ENCODE data around the gene PSMF1. TPM values are rescaled to one million over a fixed set of nuclear protein-coding genes. Genes with fewer than 3 reads are reported as not detected.

Gene PSMF1
- total RNA-seq, 5 donors from 2014 or later (not counting 1 experiment from before 2014, with no cell fraction given) = 106 to 142 (median 127) TPM

GRCh38 chr20:1125277-1125676, 6.9 kb downstream of the PSMF1 start:
- ChIA-PET POLR2A (interaction anchor here (0.5 to 0.9 kb wide), 3 partner anchors 11 to 292 kb away, joined by 3 to 8 read pairs (median 3); no protein-coding TSS in a partner anchor), CTCF (no interaction called here)
- H3K27ac Mint-ChIP-seq = no peak overlapping the region
- H3K4me1 Mint-ChIP-seq = peaks cover 57 to 66% (median 63%) of the 10 kb centered on the region in 3 donors
- WGBS (ENCODE audit: insufficient coverage) = 95% methylated on average over 6 of the region's 7 CpGs
- peaks cover 72% of the 10 kb centered on the region for H3K36me3 Mint-ChIP-seq
- ATAC-seq (replicated peaks in 1 of 4) = no peak
- no peak overlapping the region for H3K4me3 Mint-ChIP-seq
- Histone ChIP-seq H3K4me1 (ENCODE audit: control insufficient read depth in 1 of 2, extremely low read depth in 1 of 2, insufficient read depth in 2 of 2, low read length in 2 of 2) (peaks cover 17 to 27% of the 10 kb centered on the region in 2 experiments), H3K4me3 (ENCODE audit: control insufficient read depth in 1 of 2, extremely low read depth in 1 of 2, low read length in 1 of 2) (no peak overlapping the region), H3K9me3 (no peaks in the 10 kb centered on the region), H3K27me3 (replicated peaks in 1 of 2; ENCODE audit: control insufficient read depth in 2 of 2, extremely low read depth in 1 of 2, insufficient read depth in 2 of 2, low read length in 1 of 2) (no peaks in the 10 kb centered on the region), H3K27ac (ENCODE audit: low read length) (no peak overlapping the region), H3K36me3 (ENCODE audit: control insufficient read depth in 2 of 2, extremely low read depth in 1 of 2, insufficient read depth in 1 of 2, low read length in 1 of 2) (peaks cover 2 to 91% of the 10 kb centered on the region in 2 donors)
- no peak for DNase-seq
- no peaks in the 10 kb centered on the region for H3K27me3 Mint-ChIP-seq
- no peaks in the 10 kb centered on the region for H3K9me3 Mint-ChIP-seq

GRCh38 chr20:1127840-1128239, 9.4 kb downstream of the PSMF1 start:
- Mint-ChIP-seq H3K27me3 (no peaks in the 10 kb centered on the region), H3K4me1 (peaks cover 55 to 64% (median 63%) of the 10 kb centered on the region in 3 donors), H3K9me3 (peaks cover 0 to 4% (median 0%) of the 10 kb centered on the region in 3 donors), H3K36me3 (peaks cover 79% of the 10 kb centered on the region), H3K27ac (no peak overlapping the region), H3K4me3 (no peak overlapping the region)
- no peak overlapping the region for H3K4me3 ChIP-seq (ENCODE audit: control insufficient read depth in 1 of 2, extremely low read depth in 1 of 2, low read length in 1 of 2)
- H3K27me3 ChIP-seq (replicated peaks in 1 of 2; ENCODE audit: control insufficient read depth in 2 of 2, extremely low read depth in 1 of 2, insufficient read depth in 2 of 2, low read length in 1 of 2) = no peaks in the 10 kb centered on the region
- H3K36me3 ChIP-seq (ENCODE audit: control insufficient read depth in 2 of 2, extremely low read depth in 1 of 2, insufficient read depth in 1 of 2, low read length in 1 of 2) = peaks cover 6 to 89% of the 10 kb centered on the region in 2 donors
- H3K27ac ChIP-seq (ENCODE audit: low read length) = no peak overlapping the region
- ATAC-seq (replicated peaks in 1 of 4) (no peak), DNase-seq (no peak)
- ChIA-PET CTCF (no interaction called here), POLR2A (no interaction called here)
- H3K4me1 ChIP-seq (ENCODE audit: control insufficient read depth in 1 of 2, extremely low read depth in 1 of 2, insufficient read depth in 2 of 2, low read length in 2 of 2) = peaks cover 2 to 4% of the 10 kb centered on the region in 2 experiments
- no CpG with 5 or more reads among the region's 1 CpG for whole genome bisulfite sequencing (ENCODE audit: insufficient coverage)
- no peaks in the 10 kb centered on the region for H3K9me3 ChIP-seq

- H3K27me3 Mint-ChIP-seq = no peaks in the 10 kb centered on the region
- POLR2A ChIA-PET = no interaction called here
- H3K4me3 ChIP-seq (ENCODE audit: control insufficient read depth in 1 of 2, extremely low read depth in 1 of 2, low read length in 1 of 2) = no peak overlapping the region
- WGBS (ENCODE audit: insufficient coverage) = 100% methylated on average over 2 of the region's 4 CpGs
- H3K4me3 Mint-ChIP-seq = no peak overlapping the region
- peaks cover 83% of the 10 kb centered on the region for H3K36me3 Mint-ChIP-seq
- H3K27ac Mint-ChIP-seq = no peak overlapping the region
- DNase-seq (no peak), ATAC-seq (replicated peaks in 1 of 4) (no peak)
- no peaks in the 10 kb centered on the region for H3K4me1 ChIP-seq (ENCODE audit: control insufficient read depth in 1 of 2, extremely low read depth in 1 of 2, insufficient read depth in 2 of 2, low read length in 2 of 2)
- no peaks in the 10 kb centered on the region for H3K9me3 ChIP-seq
- no peaks in the 10 kb centered on the region for H3K27me3 ChIP-seq (replicated peaks in 1 of 2; ENCODE audit: control insufficient read depth in 2 of 2, extremely low read depth in 1 of 2, insufficient read depth in 2 of 2, low read length in 1 of 2)
- no peak overlapping the region for H3K27ac ChIP-seq (ENCODE audit: low read length)
- H3K4me1 Mint-ChIP-seq = peaks cover 46 to 59% (median 52%) of the 10 kb centered on the region in 3 donors
- CTCF ChIA-PET = no interaction called here
- H3K36me3 ChIP-seq (ENCODE audit: control insufficient read depth in 2 of 2, extremely low read depth in 1 of 2, insufficient read depth in 1 of 2, low read length in 1 of 2) = peaks cover 6 to 78% of the 10 kb centered on the region in 2 donors
- peaks cover 0 to 5% (median 0%) of the 10 kb centered on the region in 3 donors for H3K9me3 Mint-ChIP-seq
Measured at GRCh38 chr20:1130058-1130694, 11.8 kb downstream of the PSMF1 start.

GRCh38 chr20:1130847-1131246, 12.4 kb downstream of the PSMF1 start:
- H3K27ac Mint-ChIP-seq = no peak overlapping the region

GRCh38 chr20:1131354-1131753, 13.0 kb downstream of the PSMF1 start:
- Histone ChIP-seq H3K4me3 (ENCODE audit: control insufficient read depth in 1 of 2, extremely low read depth in 1 of 2, low read length in 1 of 2) (no peak overlapping the region), H3K27me3 (replicated peaks in 1 of 2; ENCODE audit: control insufficient read depth in 2 of 2, extremely low read depth in 1 of 2, insufficient read depth in 2 of 2, low read length in 1 of 2) (no peaks in the 10 kb centered on the region), H3K36me3 (ENCODE audit: control insufficient read depth in 2 of 2, extremely low read depth in 1 of 2, insufficient read depth in 1 of 2, low read length in 1 of 2) (peaks cover 6 to 78% of the 10 kb centered on the region in 2 donors), H3K4me1 (ENCODE audit: control insufficient read depth in 1 of 2, extremely low read depth in 1 of 2, insufficient read depth in 2 of 2, low read length in 2 of 2) (no peaks in the 10 kb centered on the region), H3K27ac (ENCODE audit: low read length) (no peak overlapping the region), H3K9me3 (no peaks in the 10 kb centered on the region)
- ATAC-seq (replicated peaks in 1 of 4) (no peak), DNase-seq (no peak)
- no peaks in the 10 kb centered on the region for H3K27me3 Mint-ChIP-seq
- H3K4me1 Mint-ChIP-seq = peaks cover 45 to 54% (median 51%) of the 10 kb centered on the region in 3 donors
- H3K27ac Mint-ChIP-seq = no peak overlapping the region
- no peak overlapping the region for H3K4me3 Mint-ChIP-seq
- H3K36me3 Mint-ChIP-seq = peaks cover 84% of the 10 kb centered on the region
- H3K9me3 Mint-ChIP-seq = peaks cover 0 to 5% (median 0%) of the 10 kb centered on the region in 3 donors
- WGBS (ENCODE audit: insufficient coverage) = 100% methylated on average over 1 of the region's 3 CpGs
- ChIA-PET POLR2A (no interaction called here), CTCF (no interaction called here)

More at GRCh38 chr20:1130847-1131246, 12.4 kb downstream of the PSMF1 start:
- WGBS (ENCODE audit: insufficient coverage) = no CpG with 5 or more reads among the region's 5 CpGs
- Histone ChIP-seq H3K27ac (ENCODE audit: low read length) (no peak overlapping the region), H3K4me1 (ENCODE audit: control insufficient read depth in 1 of 2, extremely low read depth in 1 of 2, insufficient read depth in 2 of 2, low read length in 2 of 2) (no peaks in the 10 kb centered on the region), H3K36me3 (ENCODE audit: control insufficient read depth in 2 of 2, extremely low read depth in 1 of 2, insufficient read depth in 1 of 2, low read length in 1 of 2) (peaks cover 6 to 78% of the 10 kb centered on the region in 2 donors), H3K4me3 (ENCODE audit: control insufficient read depth in 1 of 2, extremely low read depth in 1 of 2, low read length in 1 of 2) (no peak overlapping the region), H3K27me3 (replicated peaks in 1 of 2; ENCODE audit: control insufficient read depth in 2 of 2, extremely low read depth in 1 of 2, insufficient read depth in 2 of 2, low read length in 1 of 2) (no peaks in the 10 kb centered on the region), H3K9me3 (no peaks in the 10 kb centered on the region)
- Mint-ChIP-seq H3K9me3 (peaks cover 0 to 5% (median 0%) of the 10 kb centered on the region in 3 donors), H3K4me1 (peaks cover 45 to 56% (median 50%) of the 10 kb centered on the region in 3 donors), H3K4me3 (no peak overlapping the region), H3K36me3 (peaks cover 84% of the 10 kb centered on the region), H3K27me3 (no peaks in the 10 kb centered on the region)
- CTCF ChIA-PET = no interaction called here
- ATAC-seq (replicated peaks in 1 of 4) = no peak
- POLR2A ChIA-PET = no interaction called here
- DNase-seq = peak in 1 of 35 experiments; percentile 30

- peaks cover 41 to 48% (median 44%) of the 10 kb centered on the region in 3 donors for H3K4me1 Mint-ChIP-seq
Measured at GRCh38 chr20:1134355-1134754, 16.0 kb downstream of the PSMF1 start.

More at GRCh38 chr20:1134355-1134754, 16.0 kb downstream of the PSMF1 start:
- Histone ChIP-seq H3K4me1 (ENCODE audit: control insufficient read depth in 1 of 2, extremely low read depth in 1 of 2, insufficient read depth in 2 of 2, low read length in 2 of 2) (no peaks in the 10 kb centered on the region), H3K27me3 (replicated peaks in 1 of 2; ENCODE audit: control insufficient read depth in 2 of 2, extremely low read depth in 1 of 2, insufficient read depth in 2 of 2, low read length in 1 of 2) (no peaks in the 10 kb centered on the region), H3K36me3 (ENCODE audit: control insufficient read depth in 2 of 2, extremely low read depth in 1 of 2, insufficient read depth in 1 of 2, low read length in 1 of 2) (peaks cover 6 to 79% of the 10 kb centered on the region in 2 donors), H3K4me3 (ENCODE audit: control insufficient read depth in 1 of 2, extremely low read depth in 1 of 2, low read length in 1 of 2) (no peak overlapping the region), H3K9me3 (no peaks in the 10 kb centered on the region), H3K27ac (ENCODE audit: low read length) (no peak overlapping the region)
- CTCF ChIA-PET = no interaction called here
- no peak overlapping the region for H3K4me3 Mint-ChIP-seq
- H3K36me3 Mint-ChIP-seq = peaks cover 90% of the 10 kb centered on the region
- no peak for DNase-seq
- H3K27ac Mint-ChIP-seq = no peak overlapping the region
- POLR2A ChIA-PET = no interaction called here
- H3K27me3 Mint-ChIP-seq = no peaks in the 10 kb centered on the region
- no CpG with 5 or more reads among the region's 2 CpGs for WGBS (ENCODE audit: insufficient coverage)
- ATAC-seq (replicated peaks in 1 of 4) = no peak
- H3K9me3 Mint-ChIP-seq = peaks cover 0 to 5% (median 0%) of the 10 kb centered on the region in 3 donors

All from T-cell (primary cell).